H1 (cell line): ENCODE data around the gene SYN1. TPM values are rescaled to one million over a fixed set of nuclear protein-coding genes. Genes with fewer than 3 reads are reported as not detected.
"Not testable (repeated sequence)": the region's sequence is repeated elsewhere in the genome, so short reads cannot be mapped to it uniquely, and the experiment has no call there.

Source experiments
- CTCF ChIA-PET: fragments of 300-600 bp; sonication (Branson Sonifier 250); formaldehyde crosslinking; loops from one replicate; lab custom pipeline; 2021; ENCODE audit not compliant: partially characterized antibody; lab: Charles Lee
- POLR2A ChIA-PET: fragments of 300-600 bp; sonication (Branson Sonifier 250); formaldehyde crosslinking; loops from one replicate; lab custom pipeline; 2021; ENCODE audit warnings: inconsistent platforms; ENCODE audit not compliant: partially characterized antibody; lab: Charles Lee
- DNase-seq, 2 experiments: peaks; one replicate each; pipeline versions ENCODE4 v3.0.0 to v3.0.0-alpha.2; 2010 to 2022; ENCODE audit warnings: low spot score in 2 of 2, low read depth in 1 of 2, mixed read lengths in 1 of 2
- FAIRE-seq: peaks from 2 replicates; lab custom pipeline; 2011; peaks lifted over from hg19 to GRCh38; lab: Jason Lieb, UNC
- H2AFZ ChIP-seq: 2 replicates; pipeline ENCODE4 v1.8.1; 2012; ENCODE audit warnings: low read length, inconsistent platforms
- H2AK5ac ChIP-seq: 2 replicates; pipeline ENCODE4 v1.6.1; 2013; ENCODE audit warnings: low read depth, low read length
- H2BK120ac ChIP-seq: replicated peaks from 2 replicates; pipeline ENCODE3; 2013; ENCODE audit warnings: low read depth, low read length, inconsistent platforms
- H2BK12ac ChIP-seq: 2 replicates; pipeline ENCODE4 v1.6.1; 2013; ENCODE audit warnings: low read depth, low read length
- H2BK15ac ChIP-seq: 2 replicates; pipeline ENCODE4 v1.6.1; 2013; ENCODE audit warnings: low read length
- H2BK20ac ChIP-seq: 2 replicates; pipeline ENCODE4 v1.6.1; 2013; ENCODE audit warnings: low read length
- H2BK5ac ChIP-seq: 2 replicates; pipeline ENCODE4 v1.6.1; 2013; ENCODE audit warnings: low read depth, low read length
- H3K14ac ChIP-seq: 2 replicates; pipeline ENCODE4 v1.6.1; 2013; ENCODE audit warnings: inconsistent platforms; ENCODE audit not compliant: insufficient read length
- H3K18ac ChIP-seq: 2 replicates; pipeline ENCODE4 v1.6.1; 2013; ENCODE audit warnings: low read length; ENCODE audit errors: extremely low read depth
- H3K23ac ChIP-seq: 2 replicates; pipeline ENCODE4 v1.6.1; 2013; ENCODE audit warnings: inconsistent platforms; ENCODE audit not compliant: insufficient read length
- H3K23me2 ChIP-seq: 2 replicates; pipeline ENCODE4 v1.6.1; 2013; ENCODE audit warnings: low read depth, low read length
- H3K27ac ChIP-seq: 2 replicates; pipeline ENCODE4 v1.6.1; 2011; ENCODE audit warnings: low read depth, low read length, inconsistent platforms
- H3K27me3 ChIP-seq, 4 experiments: replicated peaks in 1 of 4; 1 replicate in 1 of 4; 2 replicates in 3 of 4; pipeline versions ENCODE4 v1.6.1 to v1.8.1; 2011 to 2013; ENCODE audit warnings: low read length in 3 of 4, mild to moderate bottlenecking in 3 of 4, inconsistent platforms in 2 of 4, mixed read lengths in 2 of 4, moderate library complexity in 1 of 4; ENCODE audit not compliant: control insufficient read depth in 3 of 4, insufficient read depth in 3 of 4; ENCODE audit errors: extremely low read depth in 1 of 4
- H3K36me3 ChIP-seq, 4 experiments: 2 replicates each; pipeline versions ENCODE4 v1.6.1 to v1.8.1; 2011 to 2013; ENCODE audit warnings: mild to moderate bottlenecking in 4 of 4, low read length in 3 of 4, moderate library complexity in 2 of 4, control low read depth in 1 of 4, inconsistent platforms in 1 of 4; ENCODE audit not compliant: insufficient read depth in 4 of 4, control insufficient read depth in 2 of 4
- H3K4ac ChIP-seq: replicated peaks from 2 replicates; pipeline ENCODE3; 2013; ENCODE audit warnings: low read length, low read depth, mixed read lengths, inconsistent platforms; ENCODE audit not compliant: insufficient read length
- H3K4me1 ChIP-seq, 4 experiments: replicated peaks in 1 of 4; 1 replicate in 1 of 4; 2 replicates in 3 of 4; pipeline versions ENCODE4 v1.6.1 to v1.8.1; 2011 to 2013; ENCODE audit warnings: low read length in 3 of 4, inconsistent platforms in 2 of 4, mixed read lengths in 1 of 4; ENCODE audit not compliant: insufficient read depth in 4 of 4, control insufficient read depth in 3 of 4
- H3K4me2 ChIP-seq, 2 experiments: 2 replicates each; pipeline versions ENCODE4 v1.6.1 to v1.8.1; 2011 to 2013; ENCODE audit warnings: low read depth in 2 of 2, low read length in 2 of 2, control low read depth in 1 of 2, inconsistent platforms in 1 of 2, mild to moderate bottlenecking in 1 of 2; ENCODE audit not compliant: insufficient read depth in 1 of 2
- H3K4me3 ChIP-seq, 4 experiments: fragments of 200-600, 300-600 bp in 1 of 4; sonication (generic), shearing (Covaris generic), sonication (Bioruptor Twin) in 1 of 4; 2 replicates each; pipeline versions ENCODE4 v1.5.1 to v1.8.1; 2011 to 2016; ENCODE audit warnings: low read length in 4 of 4, low read depth in 3 of 4, control low read depth in 2 of 4, inconsistent platforms in 2 of 4, mild to moderate bottlenecking in 2 of 4, mixed read lengths in 1 of 4, moderate library complexity in 1 of 4; ENCODE audit not compliant: insufficient read depth in 2 of 4; ENCODE audit errors: extremely low read depth in 1 of 4
- H3K56ac ChIP-seq: replicated peaks from 2 replicates; pipeline ENCODE3; 2013; ENCODE audit warnings: low read depth, mild to moderate bottlenecking, mixed read lengths, low read length, inconsistent platforms; ENCODE audit not compliant: insufficient read length
- H3K79me1 ChIP-seq: 2 replicates; pipeline ENCODE4 v1.6.1; 2013; ENCODE audit warnings: low read depth, low read length, control low read depth
- H3K79me2 ChIP-seq, 2 experiments: 2 replicates each; pipeline versions ENCODE4 v1.6.1 to v1.8.1; 2012 to 2013; ENCODE audit warnings: low read length in 2 of 2, mild to moderate bottlenecking in 2 of 2, inconsistent platforms in 1 of 2; ENCODE audit not compliant: insufficient read depth in 2 of 2, control insufficient read depth in 1 of 2
- H3K9ac ChIP-seq, 4 experiments: replicated peaks in 1 of 4; 1 replicate in 1 of 4; 2 replicates in 3 of 4; pipeline versions ENCODE4 v1.6.1 to v1.8.1; 2011 to 2013; ENCODE audit warnings: low read depth in 3 of 4, low read length in 3 of 4, control low read depth in 2 of 4, mild to moderate bottlenecking in 2 of 4, moderate library complexity in 2 of 4, inconsistent platforms in 1 of 4; ENCODE audit errors: extremely low read depth in 1 of 4
- H3K9me3 ChIP-seq, 2 experiments: 2 replicates each; pipeline versions ENCODE4 v1.6.1 to v1.8.1; 2012 to 2013; ENCODE audit warnings: mild to moderate bottlenecking in 2 of 2, moderate library complexity in 2 of 2, control low read depth in 1 of 2, inconsistent platforms in 1 of 2, low read depth in 1 of 2, low read length in 1 of 2, mixed read lengths in 1 of 2; ENCODE audit not compliant: insufficient read depth in 2 of 2
- H4K20me1 ChIP-seq, 2 experiments: replicated peaks in 1 of 2; 2 replicates each; pipeline versions ENCODE3 to v1.8.1; 2011 to 2013; ENCODE audit warnings: inconsistent platforms in 2 of 2, low read length in 2 of 2, mild to moderate bottlenecking in 1 of 2; ENCODE audit not compliant: insufficient read depth in 2 of 2, control insufficient read depth in 1 of 2
- H4K5ac ChIP-seq: 2 replicates; pipeline ENCODE4 v1.6.1; 2013; ENCODE audit warnings: low read length, low read depth, mixed read lengths, inconsistent platforms; ENCODE audit not compliant: insufficient read length
- H4K8ac ChIP-seq: 2 replicates; pipeline ENCODE4 v1.8.0; 2013; ENCODE audit warnings: mild to moderate bottlenecking, moderate library complexity, low read length, inconsistent platforms; ENCODE audit not compliant: insufficient read depth; ENCODE audit errors: extremely low read depth
- H4K91ac ChIP-seq: replicated peaks from 2 replicates; pipeline ENCODE3; 2013; ENCODE audit warnings: low read length, mixed read lengths, inconsistent platforms; ENCODE audit not compliant: insufficient read length
- WGBS, 2 experiments: shearing (Covaris generic) in 1 of 2; methylation state at CpG; one replicate each; pipeline versions ENCODE4 v1.1.6 to v1.1.7; 2013 to 2015; ENCODE audit warnings: low lambda C conversion rate in 2 of 2, mixed read lengths in 2 of 2, inconsistent platforms in 1 of 2, low coverage in 1 of 2, missing lambda C conversion rate in 1 of 2; ENCODE audit not compliant: insufficient replicate concordance in 2 of 2, insufficient coverage in 1 of 2, insufficient read length in 1 of 2; ENCODE audit errors: extremely low coverage in 1 of 2, missing lambda C conversion rate in 1 of 2; 5-methylcytosine and 5-hydroxymethylcytosine counted together
- polyA plus RNA-seq, 7 experiments: library from polyadenylated mRNA; depleted of rRNA in 3 of 7; stranded (reverse) in 5 of 7; unstranded in 2 of 7; fragments of >200 nt in 5 of 7; fragments of 200-250 nt in 2 of 7; gene quantifications; 1 replicate in 5 of 7; 2 replicates in 1 of 7; 4 replicates in 1 of 7; pipeline versions ENCODE4 v1.2.1 to v1.2.3, GENCODE V29; 2011 to 2013; ENCODE audit warnings: missing spikeins in 2 of 7, mixed read lengths in 2 of 7
- total RNA-seq: library from RNA; stranded (reverse); fragmentation: NEBNext Ultra II Directional; extraction: Animal tissue kit (Norgen Biotek cat#: 25700); gene quantifications from 2 replicates; pipeline ENCODE4 v1.2.1, GENCODE V29; 2021

Gene SYN1
- total and polyA plus RNA-seq, 2 of the 8 experiments (the other 6 are each of a cell fraction or from before 2014, with no cell fraction given), result 2.1 to 14.1 TPM

GRCh38 chrX:47603125-47603524, 16.5 kb downstream of the SYN1 start:
- H2AFZ ChIP-seq, H3K36me3 ChIP-seq, H3K23ac ChIP-seq, DNase-seq, H3K23me2 ChIP-seq, H4K20me1 ChIP-seq, H2BK120ac ChIP-seq, H4K5ac ChIP-seq, H3K27ac ChIP-seq, H3K9ac ChIP-seq, H3K27me3 ChIP-seq, H2BK15ac ChIP-seq, H3K79me1 ChIP-seq, H2BK20ac ChIP-seq, H3K4me2 ChIP-seq, H2AK5ac ChIP-seq, CTCF ChIA-PET, H3K9me3 ChIP-seq, H3K18ac ChIP-seq, POLR2A ChIA-PET, H3K56ac ChIP-seq, H2BK5ac ChIP-seq, H4K8ac ChIP-seq, H4K91ac ChIP-seq, H3K79me2 ChIP-seq, H2BK12ac ChIP-seq, H3K14ac ChIP-seq, H3K4ac ChIP-seq, H3K4me1 ChIP-seq, FAIRE-seq, H3K4me3 ChIP-seq: not testable (repeated sequence)
- 98% methylated on average over 4 of the region's 4 CpGs; no CpG with 5 or more reads in 1 of the 2 experiments for WGBS, 2 experiments
